GM19468 (cell line): ENCODE results near the gene CDK13.
"Not testable (repeated sequence)": the region's sequence is repeated elsewhere in the genome, so short reads cannot be mapped to it uniquely, and the experiment has no call there.

ENCODE experiments used
- ATAC-seq: cut with Tn5 transposase; IDR thresholded peaks from one replicate; pipeline ENCODE4 v1.9.1; 2021; ENCODE audit warnings: mild to moderate bottlenecking, moderate library complexity, moderate number of reproducible peaks; ENCODE audit not compliant: unreplicated experiment; ENCODE audit errors: extremely low read depth

The CDK13 gene

DNA sequence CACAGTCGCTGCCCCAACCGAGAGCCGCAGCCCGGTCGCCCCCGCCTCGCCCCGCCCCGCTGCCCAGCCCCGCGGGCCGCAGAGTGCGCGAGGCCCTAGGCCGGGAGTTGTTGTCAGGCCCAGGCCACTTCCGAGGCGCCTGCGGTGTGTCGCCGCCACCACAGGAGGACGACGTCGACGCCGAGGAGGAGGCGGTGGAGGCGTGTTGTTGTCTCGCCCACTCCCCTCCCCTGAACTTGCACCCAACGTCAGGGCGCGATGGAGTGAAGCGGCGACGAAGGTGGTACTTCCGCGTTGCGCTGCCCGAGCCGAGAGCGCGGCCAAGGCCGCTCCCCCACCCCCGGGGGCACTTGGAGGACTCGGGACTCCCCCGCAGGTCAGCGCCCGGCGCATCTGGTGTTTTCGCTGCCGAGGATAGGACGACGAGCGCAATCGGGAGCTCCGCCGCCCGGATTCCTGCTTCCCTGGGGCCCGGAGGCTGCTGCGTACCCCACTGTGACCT is at the start of gene CDK13:
TSS of gene CDK13 (plus strand) at position 286 of the 502 bp plus-strand sequence. CDS start 386 bp downstream, outside the sequence.
- ATAC-seq, result peak; percentile 16

DNA sequence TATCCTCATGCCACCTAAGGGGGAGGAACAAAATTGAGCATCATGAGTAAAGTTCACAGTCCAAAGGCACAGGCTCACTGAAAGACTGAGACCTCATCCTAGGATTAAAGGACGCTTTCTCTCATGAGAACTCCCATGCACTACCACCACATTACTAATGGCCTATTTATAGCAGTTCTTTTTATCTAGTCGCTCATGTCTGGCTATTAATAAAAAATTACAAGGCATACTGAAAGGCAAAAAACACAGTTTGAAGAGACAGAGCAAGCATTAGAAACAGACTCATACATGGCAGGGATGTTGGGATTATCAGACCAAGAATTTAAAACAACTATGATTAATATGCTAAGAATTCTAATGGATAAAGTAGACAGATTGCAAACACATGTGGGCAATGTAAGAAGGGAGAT is 46.0 kb upstream of the CDK13 start:
- ATAC-seq, result no peak

DNA sequence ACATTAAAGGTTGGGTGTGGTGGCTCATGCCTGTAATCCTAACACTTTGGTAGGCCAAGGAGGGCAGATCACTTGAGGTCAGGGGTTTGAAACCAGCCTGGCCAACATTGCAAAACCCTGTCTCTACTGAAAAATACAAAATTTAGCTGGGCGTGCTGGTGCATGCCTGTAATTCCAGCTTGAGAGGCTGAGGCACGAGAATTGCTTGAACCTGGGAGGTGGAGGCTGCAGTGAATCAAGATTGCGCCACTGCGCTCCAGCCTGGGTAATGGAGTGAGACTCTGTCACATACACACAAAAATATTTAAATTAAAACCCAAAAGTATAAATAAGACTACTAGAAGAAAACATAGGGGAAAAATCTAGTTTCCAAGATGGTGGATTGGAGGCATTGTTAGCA is 41.9 kb upstream of the CDK13 start:
- ATAC-seq, result no peak

DNA sequence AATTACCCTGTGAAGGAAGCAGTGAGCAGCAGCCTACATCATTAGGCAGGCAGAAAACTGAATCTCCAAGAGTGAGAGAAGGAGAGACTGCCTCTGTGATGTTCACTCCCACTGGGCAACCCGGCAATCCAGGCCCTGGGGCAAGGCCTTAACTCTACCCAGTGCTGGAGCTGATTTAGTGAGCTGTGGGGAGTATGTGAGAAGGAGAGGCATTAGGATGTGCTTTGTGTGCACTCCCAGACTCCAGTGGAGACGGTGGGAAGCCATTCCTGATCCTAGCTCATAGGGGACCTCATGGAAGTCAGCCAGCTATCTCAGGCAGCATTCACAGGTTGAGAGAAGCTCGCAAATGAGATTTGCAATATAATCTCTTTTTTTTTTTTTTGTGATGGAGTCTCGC is 41.1 kb upstream of the CDK13 start:
- no peak for ATAC-seq

DNA sequence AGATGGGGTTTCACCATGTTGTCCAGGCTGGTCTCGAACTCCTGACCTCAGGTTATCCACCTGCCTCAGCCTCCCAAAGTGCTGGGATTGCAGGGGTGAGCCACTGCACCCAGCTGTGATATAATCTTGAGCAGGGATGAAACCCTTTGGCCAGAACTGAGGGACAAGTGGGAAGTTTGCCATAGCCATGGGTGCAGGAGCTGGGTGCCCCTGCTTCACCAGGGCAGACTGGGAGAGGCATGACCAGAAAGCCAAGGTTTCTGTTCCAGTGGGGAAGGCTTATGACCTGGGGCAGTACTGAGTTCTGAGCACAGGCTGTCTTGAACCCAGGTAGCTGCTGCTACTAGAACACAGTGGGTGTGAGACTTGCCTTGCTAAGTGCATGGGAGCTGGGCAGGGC is 40.5 kb upstream of the CDK13 start:
- ATAC-seq, result no peak

DNA sequence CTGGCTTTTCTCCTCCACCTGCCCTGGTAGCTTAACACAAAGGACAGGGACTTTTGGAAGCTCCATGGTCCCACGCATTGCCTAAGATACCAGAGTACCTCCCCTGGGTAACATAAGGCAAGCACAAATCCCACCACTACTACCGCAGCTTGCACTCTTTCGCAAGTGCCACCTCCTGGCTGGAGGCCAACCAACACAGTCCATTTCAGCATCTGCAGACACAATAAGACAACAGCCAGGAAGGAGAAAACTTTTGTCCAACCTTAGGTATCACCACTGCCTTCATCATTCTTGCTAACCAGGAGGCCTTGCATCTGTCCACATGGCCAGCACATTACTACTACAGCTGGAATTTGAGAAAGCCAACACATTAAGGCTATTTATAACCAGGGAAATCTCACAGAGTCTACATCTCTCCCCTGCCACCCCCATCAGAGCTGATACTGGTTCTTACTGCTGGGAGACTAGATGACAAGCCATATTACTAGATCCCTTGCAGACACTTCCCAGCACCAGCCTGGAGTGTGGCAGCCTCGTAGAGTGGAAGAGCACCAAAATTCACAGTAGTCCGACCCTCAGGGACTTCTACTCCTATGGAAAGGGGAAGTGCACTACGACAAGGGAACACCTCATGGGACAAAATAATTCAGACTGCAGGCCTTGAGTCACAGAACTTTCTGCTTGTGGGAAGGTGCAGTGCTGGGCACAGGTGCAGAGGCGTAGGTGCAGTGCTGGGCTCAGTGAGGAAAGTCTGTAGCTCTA is 39.8 kb upstream of the CDK13 start:
- no peak for ATAC-seq

DNA sequence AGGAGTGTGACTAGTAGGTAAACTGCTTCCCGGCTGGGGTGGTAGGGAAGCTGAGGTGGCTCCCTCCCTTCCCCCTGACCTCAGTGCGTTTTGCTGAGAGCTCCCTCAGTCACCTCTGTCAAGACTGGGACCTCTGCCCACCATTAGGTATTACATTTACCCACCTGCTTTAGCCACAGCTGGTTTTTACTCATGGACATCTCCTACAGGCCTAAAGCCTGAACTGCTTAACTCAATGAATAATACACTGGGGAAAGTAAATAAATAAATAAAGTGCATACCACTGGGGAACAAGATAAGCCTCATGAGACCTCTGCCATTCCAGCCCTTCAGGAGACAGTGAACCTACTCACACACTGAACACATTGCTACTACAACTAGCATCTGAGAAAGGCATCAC is 38.9 kb upstream of the CDK13 start:
- ATAC-seq, result no peak

DNA sequence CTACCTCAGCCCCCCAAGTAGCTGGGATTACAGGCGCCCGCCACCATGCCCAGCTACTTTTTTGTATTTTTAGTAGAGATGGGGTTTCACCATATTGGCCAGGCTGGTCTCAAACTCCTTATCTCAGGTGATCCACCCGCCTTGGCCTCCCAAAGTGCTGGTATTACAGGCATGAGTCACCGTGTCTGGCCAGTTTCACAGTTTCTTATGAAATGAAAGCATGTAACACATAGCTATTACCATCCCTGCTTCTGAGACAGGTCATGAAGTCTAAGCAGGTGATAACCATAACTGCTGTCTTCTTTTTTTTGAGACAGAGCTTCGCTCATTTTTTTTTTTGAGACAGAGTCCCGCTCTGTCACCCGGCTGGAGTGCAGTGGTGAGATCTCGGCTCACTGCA is 34.2 kb upstream of the CDK13 start:
- ATAC-seq, result not testable (repeated sequence)

DNA sequence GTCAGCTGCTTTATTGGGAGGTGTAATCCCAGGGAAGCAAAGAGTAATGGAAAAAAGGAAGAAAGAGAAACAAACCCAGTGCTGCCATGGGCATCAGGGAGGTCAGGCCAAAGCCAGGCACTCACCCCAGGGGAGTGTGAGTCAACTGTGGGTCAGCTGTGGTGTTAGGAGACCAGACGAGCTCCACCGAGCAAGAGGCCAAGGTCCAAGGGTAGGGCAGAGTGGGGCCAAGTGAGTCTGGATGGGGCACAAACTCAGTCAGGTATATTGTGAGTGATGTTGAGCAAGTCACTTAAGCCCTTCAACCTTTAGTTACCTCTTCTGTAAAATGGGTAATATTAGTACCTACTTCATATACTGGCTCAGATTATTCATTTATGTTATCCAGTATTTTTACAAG is 30.4 kb upstream of the CDK13 start:
- ATAC-seq, result no peak

DNA sequence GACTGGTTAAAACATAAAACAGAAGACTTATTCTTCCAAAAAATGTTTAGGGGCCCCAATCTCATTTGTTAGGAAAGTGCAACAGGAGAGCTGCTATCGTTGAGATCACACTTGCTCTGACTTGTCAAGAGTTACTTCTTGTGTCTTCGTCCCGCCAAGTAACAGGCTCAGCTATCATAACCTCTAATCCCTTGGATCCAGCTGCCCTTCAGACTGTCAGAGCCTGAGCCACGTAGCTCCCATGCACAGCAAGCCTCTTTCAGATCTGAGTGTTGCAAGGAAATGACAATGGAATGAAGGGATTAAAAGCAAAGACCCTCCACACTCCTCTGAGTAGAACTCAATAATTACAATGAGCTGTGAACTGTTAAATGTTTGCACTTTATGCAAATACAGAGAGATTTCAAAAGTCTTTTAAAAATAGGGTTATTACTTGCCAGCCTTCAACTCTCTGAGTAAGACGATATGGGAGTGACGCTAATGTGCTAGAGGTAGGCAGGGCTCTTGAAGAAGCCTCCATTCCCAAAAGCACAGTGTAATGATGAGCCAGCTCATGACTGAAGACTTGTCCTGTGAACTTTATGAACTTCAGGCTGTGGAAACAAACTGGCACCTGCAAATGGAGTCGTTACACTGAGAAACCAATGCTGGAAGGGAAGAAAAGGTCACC is 28.4 kb upstream of the CDK13 start:
- ATAC-seq, result no peak

DNA sequence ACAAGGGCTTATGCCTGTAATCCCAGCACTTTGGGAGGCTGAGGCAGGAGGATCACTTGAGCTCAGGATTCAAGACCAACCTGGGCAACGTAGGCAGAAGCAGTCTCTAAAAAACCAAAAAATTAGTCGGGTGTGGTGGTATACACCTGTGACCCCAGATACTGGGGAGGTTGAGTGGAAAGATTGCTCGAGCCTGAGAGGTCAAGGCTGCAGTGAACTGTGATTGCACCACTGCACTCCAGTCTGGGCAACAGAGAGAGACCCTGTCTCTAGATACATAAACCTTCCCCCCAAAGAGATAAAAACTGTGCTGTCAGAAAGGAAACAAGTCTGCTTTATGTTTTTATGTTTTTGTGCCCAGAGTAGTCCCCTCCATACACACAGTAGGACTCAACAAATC is 27.5 kb upstream of the CDK13 start:
- no peak for ATAC-seq

DNA sequence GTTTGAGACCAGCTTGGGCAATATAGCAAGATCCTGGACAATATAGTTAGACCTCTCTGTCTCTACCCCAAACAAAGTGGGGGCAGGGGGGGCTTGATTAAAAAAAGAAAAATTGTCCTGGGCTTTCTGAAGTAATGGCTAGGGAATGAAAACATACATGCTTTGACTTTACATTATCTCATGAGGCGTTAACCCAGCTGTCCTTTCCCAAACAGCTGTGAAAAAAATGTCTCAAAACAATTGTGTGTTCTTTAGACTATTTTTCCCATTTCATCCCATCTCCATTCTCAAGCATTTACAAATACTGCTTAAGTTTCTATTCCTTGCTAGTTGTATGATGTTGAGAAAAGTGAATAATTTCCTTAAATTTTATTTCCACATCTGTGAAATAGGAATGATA is 27.0 kb upstream of the CDK13 start:
- ATAC-seq, result no peak

DNA sequence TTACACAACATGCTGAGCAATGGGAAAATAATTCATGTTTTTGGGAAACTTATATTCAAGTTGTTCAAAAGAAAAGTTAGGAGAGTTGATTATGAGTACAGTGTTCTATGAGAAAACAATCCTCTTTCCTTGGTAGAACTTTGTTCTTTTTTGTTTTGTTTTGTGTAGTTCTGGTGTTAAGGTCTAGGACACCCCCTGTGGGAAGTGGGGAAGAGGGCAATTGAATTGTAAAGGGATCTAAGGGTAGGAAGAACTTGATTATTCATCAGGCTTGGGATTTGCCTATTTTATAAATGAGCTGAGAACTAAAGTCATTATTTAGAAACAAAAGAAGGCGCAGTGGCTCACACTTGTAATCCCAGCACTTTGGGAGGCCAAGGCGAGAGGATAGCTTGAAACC is 25.9 kb upstream of the CDK13 start:
- ATAC-seq, result no peak

DNA sequence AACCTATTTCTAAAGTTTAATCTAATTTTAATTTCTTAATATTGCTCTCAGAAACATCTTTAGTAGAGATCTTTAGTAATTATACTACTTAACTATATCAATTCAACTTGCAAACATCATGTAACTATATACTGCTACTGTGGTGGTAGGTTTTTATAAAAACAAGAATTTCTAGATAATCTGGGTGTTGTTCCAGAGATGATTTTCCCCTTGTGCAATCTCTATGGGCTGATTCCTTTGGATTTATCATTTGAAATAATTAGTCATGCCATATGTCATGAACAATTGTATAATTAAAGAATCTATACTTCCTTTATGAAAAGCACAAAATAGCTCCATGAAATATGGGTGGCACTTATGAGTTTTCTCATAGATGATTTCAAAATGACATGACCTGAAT is 23.9 kb upstream of the CDK13 start:
- no peak for ATAC-seq

DNA sequence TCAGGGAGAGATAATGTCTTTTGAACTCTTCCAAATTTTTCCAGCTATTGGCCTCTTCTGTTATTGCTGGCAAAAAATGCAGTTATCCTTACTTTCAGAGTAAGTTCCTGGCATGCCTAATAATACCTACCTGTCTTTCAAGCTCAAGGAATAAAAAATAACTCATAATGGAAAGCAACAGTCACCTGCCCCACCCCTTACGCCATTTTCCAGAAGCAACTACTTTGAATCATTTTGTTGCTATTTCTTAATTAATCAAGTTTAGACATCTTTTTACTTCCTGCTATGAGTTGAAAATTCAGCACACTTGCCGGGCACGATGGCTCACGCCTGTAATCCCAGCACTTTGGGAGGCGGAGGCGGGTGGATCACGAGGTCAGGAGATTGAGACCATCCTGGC is 23.0 kb upstream of the CDK13 start:
- no peak for ATAC-seq

DNA sequence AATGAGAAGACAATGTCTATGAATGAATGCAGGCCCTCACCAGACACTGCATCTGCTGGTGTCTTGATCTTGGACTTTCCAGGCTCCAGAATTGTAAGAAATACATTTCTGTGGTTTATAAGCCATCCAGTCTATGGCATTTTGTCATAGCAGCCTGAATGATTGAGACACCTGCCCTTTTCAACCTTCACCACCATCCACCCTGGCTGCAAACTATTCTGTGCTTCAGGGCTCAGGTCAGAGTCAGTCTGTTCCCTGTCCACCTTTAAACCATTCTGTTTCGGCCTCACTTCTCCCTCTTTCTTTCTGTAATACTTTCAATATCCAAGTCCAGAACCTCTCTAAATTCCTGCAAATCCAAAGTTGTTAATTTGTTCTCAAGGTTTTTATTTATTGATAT is 15.9 kb upstream of the CDK13 start:
- ATAC-seq, result no peak

DNA sequence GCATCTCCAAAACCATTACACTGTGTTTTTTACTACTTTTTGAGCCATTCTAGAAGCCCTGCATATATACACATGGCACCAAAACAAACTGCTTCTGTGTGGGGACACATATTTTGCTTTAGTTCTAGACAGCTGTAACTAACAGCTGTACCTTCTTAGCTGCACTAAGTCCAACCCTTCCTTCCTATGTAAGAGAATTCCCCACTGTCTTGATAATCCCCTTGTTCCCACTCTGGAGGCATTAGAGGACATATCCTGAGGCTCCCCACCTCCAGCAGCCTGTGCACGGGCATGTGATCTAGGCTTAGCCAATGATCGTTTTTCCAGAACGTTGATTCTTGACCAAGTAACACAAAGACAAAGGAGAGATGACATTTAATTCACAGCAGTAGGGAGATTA is 13.3 kb upstream of the CDK13 start:
- no peak for ATAC-seq

DNA sequence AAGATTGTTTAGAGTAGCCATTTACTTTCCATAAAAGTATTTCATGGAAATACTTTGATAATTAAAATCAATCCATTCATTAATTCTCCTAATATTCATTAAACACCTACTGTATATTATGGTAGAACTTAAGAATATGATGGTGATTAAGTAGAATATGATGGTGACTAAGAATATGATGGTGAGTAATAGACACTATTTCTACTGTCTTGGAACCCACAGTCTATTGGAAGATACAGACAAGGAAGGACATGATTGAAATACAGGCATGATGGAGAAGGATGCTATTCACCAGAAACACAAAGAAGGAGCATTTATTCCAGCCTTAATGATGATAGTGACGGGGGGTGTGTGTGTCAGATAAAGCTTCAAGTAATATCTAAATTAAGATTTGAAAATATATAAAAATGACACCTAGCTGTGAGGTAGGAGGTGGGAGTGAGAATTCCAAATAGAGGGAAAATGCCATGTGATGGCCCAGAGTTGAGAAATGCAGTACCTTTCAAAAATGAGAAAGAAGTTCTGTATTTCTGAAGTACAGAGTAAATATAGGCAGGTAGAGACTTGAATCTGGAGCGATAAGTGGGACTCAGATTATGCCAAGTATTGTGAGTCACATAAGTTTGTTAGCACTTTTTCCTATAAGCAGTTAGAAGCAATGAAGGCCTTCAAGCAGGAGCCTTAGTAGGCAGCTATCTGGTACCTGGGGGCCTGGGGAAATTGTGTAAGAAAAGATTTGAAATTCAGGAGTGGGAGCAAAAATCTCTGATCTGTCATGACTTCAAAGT is 12.5 kb upstream of the CDK13 start:
- no peak for ATAC-seq

DNA sequence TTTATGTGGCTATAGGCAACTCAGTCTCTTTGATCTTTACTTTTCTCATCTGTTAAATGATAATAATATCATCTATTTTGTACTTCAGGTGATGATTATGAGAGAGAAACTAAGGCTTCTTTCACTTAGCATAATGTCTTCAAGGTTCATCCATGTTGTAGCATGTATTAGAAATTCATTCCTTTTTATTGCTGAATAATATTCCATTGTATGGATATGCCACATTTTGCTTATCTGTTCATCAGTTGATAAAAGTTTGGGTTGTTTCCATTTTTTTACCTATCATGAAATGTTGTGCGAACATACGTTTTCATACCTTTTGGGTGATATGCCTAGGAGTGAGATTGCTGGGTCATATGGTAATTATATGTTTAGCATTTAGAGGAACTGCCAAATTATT is 7.2 kb upstream of the CDK13 start:
- no peak for ATAC-seq

DNA sequence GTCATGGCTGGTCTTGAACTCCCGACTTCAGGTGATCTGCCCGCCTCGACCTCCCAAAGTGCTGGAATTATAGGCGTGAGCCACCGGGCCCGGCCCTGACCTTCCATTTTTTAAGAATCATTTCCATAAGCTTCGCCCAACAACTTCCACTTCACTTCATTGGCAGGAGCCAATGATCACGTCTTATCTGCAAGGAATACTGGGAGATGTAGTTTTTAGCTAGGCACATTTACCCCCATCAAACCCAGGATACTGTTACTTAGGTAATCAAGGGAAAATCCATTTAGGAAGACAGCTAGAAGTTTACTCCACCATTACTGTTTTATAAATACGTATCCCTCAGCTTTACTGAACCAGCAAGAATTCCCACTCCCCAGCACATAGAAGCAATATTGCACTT is 3.4 kb upstream of the CDK13 start:
- no peak for ATAC-seq

DNA sequence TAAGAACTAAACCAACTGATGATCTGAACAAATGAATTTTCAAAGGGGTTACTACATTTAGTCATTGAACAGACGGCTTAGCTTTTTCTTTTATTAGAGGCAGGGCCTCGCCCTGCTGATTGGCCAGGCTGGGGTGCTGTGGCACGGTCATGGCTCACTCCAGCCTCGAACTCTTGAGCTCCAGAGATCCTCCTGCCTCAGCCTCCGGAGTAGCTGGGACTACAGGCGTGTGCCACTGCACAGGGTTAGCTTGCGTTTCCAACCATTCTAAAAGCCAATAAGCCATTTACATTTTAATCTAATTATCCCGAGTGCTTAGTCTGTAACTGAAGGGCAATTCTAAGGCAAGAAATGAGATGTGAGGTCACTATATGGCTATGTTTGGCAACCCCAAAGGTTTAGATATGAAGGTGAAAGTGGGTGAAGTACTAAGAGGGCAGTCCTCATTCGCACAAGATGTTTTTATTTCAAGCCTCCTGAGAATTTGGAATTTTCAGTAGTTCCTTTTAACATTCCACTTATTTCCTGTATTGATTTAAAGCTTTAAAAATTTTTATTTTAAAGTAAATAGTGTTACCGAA is 1.6 kb upstream of the CDK13 start:
- no peak for ATAC-seq
